ENCODE data around the gene ZNF428. TPM values are rescaled to one million over a fixed set of nuclear protein-coding genes. Genes with fewer than 3 reads are reported as not detected.
A peak's percentile ranks its signal among the peaks of the same experiment; 100 is the strongest.

ZNF428 gene
- polyA plus RNA-seq, 1 of the 3 experiments (the other 2 are of a cell fraction): 79.5 TPM

DNA sequence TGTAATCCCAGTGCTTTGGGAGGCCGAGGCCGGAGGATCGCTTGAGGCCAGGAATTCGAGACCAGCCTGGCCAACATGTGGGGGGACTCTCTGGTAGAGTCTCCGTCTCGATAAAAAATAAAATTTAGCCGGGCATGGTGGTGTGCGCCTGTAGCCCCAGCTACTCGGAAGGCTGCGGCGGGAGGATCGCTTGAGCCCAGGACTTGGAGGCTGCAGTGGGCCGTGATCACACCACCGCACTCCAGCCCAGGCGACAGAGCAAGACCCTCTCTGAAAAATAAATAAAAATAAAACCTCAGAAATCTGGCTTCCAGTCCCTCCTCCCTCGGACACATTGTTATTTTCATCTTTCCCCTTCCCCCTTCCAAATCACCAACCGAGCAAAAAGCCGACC, 23.8 kb downstream of the ZNF428 start:
- Histone ChIP-seq H3K9ac (peak overlapping the region; percentile 85), H3K4me1 (ENCODE audit: control insufficient read depth in 1 of 2, insufficient read depth in 2 of 2, low read depth in 1 of 2, low read length in 1 of 2) (peaks cover 8 to 22% of the 10 kb centered on the region in 2 experiments; a peak in 2 of 4 replicates), H3F3A (replicated peaks; ENCODE audit: insufficient read depth) (peaks cover 12% of the 10 kb centered on the region), H3K9me2 (no peaks in the 10 kb centered on the region), H3K27me3 (ENCODE audit: insufficient read depth) (no peaks in the 10 kb centered on the region), H3K4me3 (ENCODE audit: low read depth in 2 of 2, low read length in 1 of 2) (peak overlapping the region; percentile 72 to 98), H3K27ac (ENCODE audit: low read depth in 2 of 2, low read length in 1 of 2) (peak overlapping the region; percentile 59 to 81), H3K9me3 (no peaks in the 10 kb centered on the region), H2AFZ (ENCODE audit: low read depth) (peak overlapping the region; percentile 60; the same call in 1 of the 2 replicates), H4K20me1 (ENCODE audit: insufficient read depth) (peaks cover 9% of the 10 kb centered on the region; the same call in 1 of the 2 replicates), H3K36me3 (replicated peaks in 1 of 2; ENCODE audit: control insufficient read depth in 1 of 2, insufficient read depth in 2 of 2, low read length in 1 of 2) (peaks cover 27 to 33% of the 10 kb centered on the region in 2 experiments), H3K4me2 (peak overlapping the region; percentile 99), H3K79me2 (ENCODE audit: insufficient read depth) (peaks cover 81% of the 10 kb centered on the region)
- no peak for DNase-seq
- ChIA-PET POLR2A (interaction anchor here (0.6 to 1.2 kb wide), 4 partner anchors 12 to 161 kb away, joined by 3 to 5 read pairs (median 4); no protein-coding TSS in a partner anchor), CTCF (interaction anchor here (0.9 to 6.6 kb wide), 15 partner anchors 13 to 214 kb away, joined by 3 to 104 read pairs (median 6); partner anchors contain the start of genes PINLYP and XRCC1)
- TF ChIP-seq EP300 (IDR thresholded peaks at IDR 0.05; ENCODE audit: borderline replicate concordance in 1 of 2, low read depth in 1 of 2, low read length in 1 of 2): no peak
- no peak; the same call in 1 of the 2 replicates for TF ChIP-seq RFX5 (IDR thresholded peaks at IDR 0.05; ENCODE audit: low read length)
- TF ChIP-seq CHD2 (IDR thresholded peaks at IDR 0.05; ENCODE audit: low read length, partially characterized antibody): no peak
- TF ChIP-seq, protein P1, sequence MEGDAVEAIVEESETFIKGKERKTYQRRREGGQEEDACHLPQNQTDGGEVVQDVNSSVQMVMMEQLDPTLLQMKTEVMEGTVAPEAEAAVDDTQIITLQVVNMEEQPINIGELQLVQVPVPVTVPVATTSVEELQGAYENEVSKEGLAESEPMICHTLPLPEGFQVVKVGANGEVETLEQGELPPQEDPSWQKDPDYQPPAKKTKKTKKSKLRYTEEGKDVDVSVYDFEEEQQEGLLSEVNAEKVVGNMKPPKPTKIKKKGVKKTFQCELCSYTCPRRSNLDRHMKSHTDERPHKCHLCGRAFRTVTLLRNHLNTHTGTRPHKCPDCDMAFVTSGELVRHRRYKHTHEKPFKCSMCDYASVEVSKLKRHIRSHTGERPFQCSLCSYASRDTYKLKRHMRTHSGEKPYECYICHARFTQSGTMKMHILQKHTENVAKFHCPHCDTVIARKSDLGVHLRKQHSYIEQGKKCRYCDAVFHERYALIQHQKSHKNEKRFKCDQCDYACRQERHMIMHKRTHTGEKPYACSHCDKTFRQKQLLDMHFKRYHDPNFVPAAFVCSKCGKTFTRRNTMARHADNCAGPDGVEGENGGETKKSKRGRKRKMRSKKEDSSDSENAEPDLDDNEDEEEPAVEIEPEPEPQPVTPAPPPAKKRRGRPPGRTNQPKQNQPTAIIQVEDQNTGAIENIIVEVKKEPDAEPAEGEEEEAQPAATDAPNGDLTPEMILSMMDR (IDR thresholded peaks at IDR 0.05): no peak
- no peak for TF ChIP-seq GABPA (IDR thresholded peaks at IDR 0.05; ENCODE audit: low read depth)
- TF ChIP-seq FOXM1 (IDR thresholded peaks at IDR 0.05; ENCODE audit: low read depth): no peak
- TF ChIP-seq RAD21 (IDR thresholded peaks at IDR 0.05; ENCODE audit: low read length): no peak
- TF ChIP-seq MEF2A (IDR thresholded peaks at IDR 0.05; ENCODE audit: borderline replicate concordance, low read depth): no peak
- no peak for TF ChIP-seq YY1 (IDR thresholded peaks at IDR 0.05; ENCODE audit: low read depth)
- TF ChIP-seq, protein P2, sequence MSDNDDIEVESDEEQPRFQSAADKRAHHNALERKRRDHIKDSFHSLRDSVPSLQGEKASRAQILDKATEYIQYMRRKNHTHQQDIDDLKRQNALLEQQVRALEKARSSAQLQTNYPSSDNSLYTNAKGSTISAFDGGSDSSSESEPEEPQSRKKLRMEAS (IDR thresholded peaks at IDR 0.05; ENCODE audit: low read depth): no peak
- no peak for TF ChIP-seq TAF1 (IDR thresholded peaks at IDR 0.05; ENCODE audit: borderline replicate concordance, low read depth, low read length)
- no peak; the same call in 1 of the 2 replicates for TF ChIP-seq MXI1 (IDR thresholded peaks at IDR 0.05; ENCODE audit: low read depth, low read length)
- WGBS (ENCODE audit: low lambda C conversion rate): 1% methylated on average over 18 of the region's 18 CpGs

DNA sequence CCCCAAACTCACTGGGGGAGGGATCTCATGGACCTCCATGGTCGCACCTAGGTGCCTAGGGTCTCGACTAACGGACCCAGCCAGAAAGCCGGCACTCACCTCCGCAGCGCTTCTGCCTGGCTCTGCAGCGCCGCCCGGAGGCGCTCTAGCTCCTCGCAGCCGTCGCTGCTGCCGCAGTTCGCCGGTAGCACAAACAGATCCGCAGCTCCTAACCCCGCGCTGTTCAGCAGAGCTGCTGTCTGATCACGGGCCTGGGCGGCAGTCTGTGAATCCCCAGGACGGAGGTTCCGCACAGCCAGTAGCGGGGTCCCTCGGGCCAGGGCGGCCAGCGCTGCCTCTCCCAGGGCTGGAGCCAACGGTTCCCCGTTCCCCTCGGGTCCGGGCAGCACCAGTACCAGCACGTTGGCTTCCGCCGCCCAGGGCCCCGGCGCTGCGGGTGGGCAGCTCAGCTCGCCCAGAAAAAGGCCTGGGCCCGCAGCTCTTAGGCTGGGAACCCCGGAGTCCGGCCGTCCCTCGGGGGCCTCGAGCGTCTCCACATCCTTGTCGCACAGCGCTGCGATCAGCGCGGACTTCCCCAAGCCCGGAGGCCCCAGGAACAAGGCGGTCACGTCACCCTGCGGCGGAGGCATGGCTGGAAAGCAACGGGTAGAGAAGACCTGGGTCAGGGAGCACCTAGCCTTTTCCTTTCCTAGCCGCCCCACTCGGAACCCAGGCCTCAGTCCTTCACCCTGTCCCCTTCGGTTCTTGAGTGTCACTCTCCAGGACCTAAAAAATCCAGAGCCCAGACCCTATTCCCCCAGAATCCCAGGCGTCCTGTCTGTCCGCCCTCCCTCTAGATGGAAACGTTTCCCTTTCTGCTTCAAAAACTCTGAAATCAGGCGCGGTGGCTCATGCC, 24.5 kb downstream of the ZNF428 start:
- Histone ChIP-seq H3K27ac (ENCODE audit: low read depth in 2 of 2, low read length in 1 of 2) (peak overlapping the region; percentile 59 to 81), H2AFZ (ENCODE audit: low read depth) (0 out of 2 replicates have a peak overlapping the region, but pooled peaks have one; percentile 60), H3K9ac (peak overlapping the region; percentile 85), H3K4me1 (ENCODE audit: control insufficient read depth in 1 of 2, insufficient read depth in 2 of 2, low read depth in 1 of 2, low read length in 1 of 2) (peaks cover 8 to 22% of the 10 kb centered on the region in 2 experiments; a peak in 2 of 4 replicates), H4K20me1 (ENCODE audit: insufficient read depth) (peaks cover 9% of the 10 kb centered on the region; the same call in 1 of the 2 replicates), H3K9me2 (no peaks in the 10 kb centered on the region), H3K4me2 (peak overlapping the region; percentile 99), H3F3A (replicated peaks; ENCODE audit: insufficient read depth) (peaks cover 12% of the 10 kb centered on the region), H3K4me3 (ENCODE audit: low read depth in 2 of 2, low read length in 1 of 2) (peak overlapping the region; percentile 72 to 98), H3K9me3 (no peaks in the 10 kb centered on the region), H3K79me2 (ENCODE audit: insufficient read depth) (peaks cover 80% of the 10 kb centered on the region), H3K36me3 (replicated peaks in 1 of 2; ENCODE audit: control insufficient read depth in 1 of 2, insufficient read depth in 2 of 2, low read length in 1 of 2) (peaks cover 25 to 38% of the 10 kb centered on the region in 2 experiments), H3K27me3 (ENCODE audit: insufficient read depth) (no peaks in the 10 kb centered on the region)
- WGBS (ENCODE audit: low lambda C conversion rate): 8% methylated on average over 41 of the region's 64 CpGs
- ChIA-PET POLR2A (interaction anchor here (0.6 to 1.1 kb wide), 3 partner anchors 11 to 61 kb away, joined by 3 to 4 read pairs (median 3); partner anchors contain the start of gene ZNF575), CTCF (interaction anchor here (0.6 to 6.6 kb wide), 35 partner anchors 9 to 215 kb away, joined by 3 to 104 read pairs (median 6); partner anchors contain the start of genes PHLDB3, PINLYP, XRCC1 and ZNF575)
- DNase-seq: peak; percentile 76
- TF ChIP-seq, protein P3, sequence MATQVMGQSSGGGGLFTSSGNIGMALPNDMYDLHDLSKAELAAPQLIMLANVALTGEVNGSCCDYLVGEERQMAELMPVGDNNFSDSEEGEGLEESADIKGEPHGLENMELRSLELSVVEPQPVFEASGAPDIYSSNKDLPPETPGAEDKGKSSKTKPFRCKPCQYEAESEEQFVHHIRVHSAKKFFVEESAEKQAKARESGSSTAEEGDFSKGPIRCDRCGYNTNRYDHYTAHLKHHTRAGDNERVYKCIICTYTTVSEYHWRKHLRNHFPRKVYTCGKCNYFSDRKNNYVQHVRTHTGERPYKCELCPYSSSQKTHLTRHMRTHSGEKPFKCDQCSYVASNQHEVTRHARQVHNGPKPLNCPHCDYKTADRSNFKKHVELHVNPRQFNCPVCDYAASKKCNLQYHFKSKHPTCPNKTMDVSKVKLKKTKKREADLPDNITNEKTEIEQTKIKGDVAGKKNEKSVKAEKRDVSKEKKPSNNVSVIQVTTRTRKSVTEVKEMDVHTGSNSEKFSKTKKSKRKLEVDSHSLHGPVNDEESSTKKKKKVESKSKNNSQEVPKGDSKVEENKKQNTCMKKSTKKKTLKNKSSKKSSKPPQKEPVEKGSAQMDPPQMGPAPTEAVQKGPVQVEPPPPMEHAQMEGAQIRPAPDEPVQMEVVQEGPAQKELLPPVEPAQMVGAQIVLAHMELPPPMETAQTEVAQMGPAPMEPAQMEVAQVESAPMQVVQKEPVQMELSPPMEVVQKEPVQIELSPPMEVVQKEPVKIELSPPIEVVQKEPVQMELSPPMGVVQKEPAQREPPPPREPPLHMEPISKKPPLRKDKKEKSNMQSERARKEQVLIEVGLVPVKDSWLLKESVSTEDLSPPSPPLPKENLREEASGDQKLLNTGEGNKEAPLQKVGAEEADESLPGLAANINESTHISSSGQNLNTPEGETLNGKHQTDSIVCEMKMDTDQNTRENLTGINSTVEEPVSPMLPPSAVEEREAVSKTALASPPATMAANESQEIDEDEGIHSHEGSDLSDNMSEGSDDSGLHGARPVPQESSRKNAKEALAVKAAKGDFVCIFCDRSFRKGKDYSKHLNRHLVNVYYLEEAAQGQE (IDR thresholded peaks at IDR 0.05; ENCODE audit: low read depth, low read length): no peak
- TF ChIP-seq, protein P1 (IDR thresholded peaks at IDR 0.05): peak; percentile 87
- TF ChIP-seq NFIC (IDR thresholded peaks at IDR 0.05; ENCODE audit: borderline replicate concordance): no peak
- TF ChIP-seq, protein P2 (IDR thresholded peaks at IDR 0.05; ENCODE audit: low read depth): no peak
- peak; percentile 19; the same call in 1 of the 2 replicates for TF ChIP-seq MXI1 (IDR thresholded peaks at IDR 0.05; ENCODE audit: low read depth, low read length)
- peak; percentile 66 for TF ChIP-seq SMC3 (IDR thresholded peaks at IDR 0.05; ENCODE audit: low read depth, low read length)
